Ovary (tissue), 9 donors: ENCODE data around the gene PDE1A. TPM values are rescaled to one million over a fixed set of nuclear protein-coding genes. Genes with fewer than 3 reads are reported as not detected.

Experiments used
- DNase-seq, 5 donors: peaks; one replicate each; pipeline ENCODE4 v3.0.0-alpha.2; 2019 to 2020
- H3K27ac ChIP-seq, 2 donors: fragments of 200-600 bp; one replicate each; pipeline versions ENCODE4 v1.5.1 to v1.8.0; 2019 to 2022
- H3K27me3 ChIP-seq: fragments of 200-600 bp; one replicate; pipeline ENCODE4 v1.8.0; 2022
- H3K36me3 ChIP-seq: fragments of 200-600 bp; sonication (generic); one replicate; pipeline ENCODE4 v1.5.1; 2019
- H3K4me1 ChIP-seq: one replicate; pipeline ENCODE4 v1.8.1; 2013; ENCODE audit warnings: mild to moderate bottlenecking, moderate library complexity; ENCODE audit not compliant: insufficient read depth
- H3K4me3 ChIP-seq: fragments of 200-600 bp; sonication (generic); one replicate; pipeline ENCODE4 v1.5.1; 2017
- H3K9me3 ChIP-seq, 2 donors: fragments of 200-600 bp in 1 of 2; sonication (generic) in 1 of 2; one replicate each; pipeline versions ENCODE4 v1.5.1 to v1.8.1; 2013 to 2019; ENCODE audit warnings: mild to moderate bottlenecking in 1 of 2, moderate library complexity in 1 of 2
- EP300 ChIP-seq: sonication (generic); formaldehyde crosslinking; IDR thresholded peaks from one replicate; pipeline ENCODE4 v1.6.1; 2017; ENCODE audit warnings: antibody characterized with exemption
- POLR2A ChIP-seq: fragments of 450-650 bp; IDR thresholded peaks from one replicate; pipeline ENCODE4 v1.6.1; 2017; ENCODE audit warnings: antibody characterized with exemption, mild to moderate bottlenecking, moderate library complexity
- WGBS, 3 donors: extraction: QIAGEN DNeasy Blood & Tissue Kit in 1 of 3; methylation state at CpG; one replicate each; pipeline versions ENCODE4 v1.1.5 to v1.1.7; 2013 to 2017; 5-methylcytosine and 5-hydroxymethylcytosine counted together
- intact Hi-C, 4 donors: fragments of 100-400 bp; cut with DNase I; formaldehyde crosslinking; loops; one replicate each; pipeline versions ENCODE4 v1.11.0 to v1.15.1; 2022 to 2023
- polyA plus RNA-seq, 2 donors: library from polyadenylated mRNA; stranded (reverse); fragments of 200-250 nt in 1 of 2; fragments of 350-450 nt in 1 of 2; fragmentation: Illumina TruSeq in 1 of 2; extraction: RNeasy Lipid Tissue Mini Kit (QIAGEN cat#74804) in 1 of 2; gene quantifications; one replicate each; pipeline ENCODE4 v1.2.3, GENCODE V29; 2013 to 2014
- total RNA-seq, 7 donors: library from RNA; depleted of rRNA in 2 of 7; stranded (reverse); fragments of >200 nt in 2 of 7; fragmentation: NEBNext Ultra II Directional in 3 of 7; extraction: Animal tissue kit (Norgen Biotek cat#: 25700) in 3 of 7; gene quantifications; one replicate each; pipeline versions ENCODE4 v1.1.0 to v1.2.4, GENCODE V29; 2016 to 2023
- TF ChIP-seq, protein P1 (sequence below), 3 donors: fragments of 450-650 bp in 2 of 3; fragments of 200-600 bp in 1 of 3; IDR thresholded peaks; one replicate each; pipeline versions ENCODE4 v1.5.1 to v1.8.0; 2016 to 2022; ENCODE audit warnings: antibody characterized with exemption in 3 of 3, mild to moderate bottlenecking in 1 of 3
- donor health status: DM: no; HTN: no; CAD: no; lungs with moderate emphysema.
- donor health status: DM: no; HTN: no; CAD: no.
- donor health status: Bipolar disorder and iron deficiency.
- donor health status: DM: yes; HTN: yes; CAD: no.
- donor health status: DM: no; HTN: no; CAD: no.
- donor health status: DM: yes; HTN: yes; CAD: no.

PDE1A gene
- total and polyA plus RNA-seq, 9 donors = 2.9 to 17.8 (median 8.4) TPM

DNA sequence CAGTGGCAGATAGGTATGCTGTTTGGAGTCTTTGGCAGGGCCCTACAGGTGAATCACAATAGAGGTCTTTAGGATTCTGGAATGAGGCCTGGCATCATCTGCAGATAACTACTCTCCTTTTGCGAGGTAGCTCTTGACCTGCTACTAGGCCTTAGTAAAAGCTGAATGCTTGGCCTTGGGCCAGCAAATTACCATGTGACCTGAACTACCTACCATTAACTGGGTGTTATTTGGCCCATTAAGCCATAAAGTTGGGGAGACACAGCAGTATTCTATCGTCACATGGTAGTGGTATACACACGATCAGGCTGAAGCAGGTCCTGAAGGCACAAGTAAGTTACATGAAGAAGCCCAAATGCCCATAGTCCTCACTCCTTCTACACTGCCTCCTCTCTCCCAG lies 263.0 kb downstream of the PDE1A start:
- no peak for DNase-seq
- Histone ChIP-seq H3K9me3 (no peaks in the 10 kb centered on the region), H3K36me3 (no peaks in the 10 kb centered on the region), H3K27ac (no peak overlapping the region), H3K4me3 (no peak overlapping the region), H3K27me3 (no peaks in the 10 kb centered on the region), H3K4me1 (no peaks in the 10 kb centered on the region)
- TF ChIP-seq EP300 = no peak
- TF ChIP-seq POLR2A = no peak
- TF ChIP-seq, protein P1, sequence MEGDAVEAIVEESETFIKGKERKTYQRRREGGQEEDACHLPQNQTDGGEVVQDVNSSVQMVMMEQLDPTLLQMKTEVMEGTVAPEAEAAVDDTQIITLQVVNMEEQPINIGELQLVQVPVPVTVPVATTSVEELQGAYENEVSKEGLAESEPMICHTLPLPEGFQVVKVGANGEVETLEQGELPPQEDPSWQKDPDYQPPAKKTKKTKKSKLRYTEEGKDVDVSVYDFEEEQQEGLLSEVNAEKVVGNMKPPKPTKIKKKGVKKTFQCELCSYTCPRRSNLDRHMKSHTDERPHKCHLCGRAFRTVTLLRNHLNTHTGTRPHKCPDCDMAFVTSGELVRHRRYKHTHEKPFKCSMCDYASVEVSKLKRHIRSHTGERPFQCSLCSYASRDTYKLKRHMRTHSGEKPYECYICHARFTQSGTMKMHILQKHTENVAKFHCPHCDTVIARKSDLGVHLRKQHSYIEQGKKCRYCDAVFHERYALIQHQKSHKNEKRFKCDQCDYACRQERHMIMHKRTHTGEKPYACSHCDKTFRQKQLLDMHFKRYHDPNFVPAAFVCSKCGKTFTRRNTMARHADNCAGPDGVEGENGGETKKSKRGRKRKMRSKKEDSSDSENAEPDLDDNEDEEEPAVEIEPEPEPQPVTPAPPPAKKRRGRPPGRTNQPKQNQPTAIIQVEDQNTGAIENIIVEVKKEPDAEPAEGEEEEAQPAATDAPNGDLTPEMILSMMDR (IDR thresholded peaks at IDR 0.05) = no peak
- 79 to 96% (median 88%) methylated on average over 3 of the region's 3 CpGs for WGBS, 3 donors
- intact Hi-C loops = no loop called here

GRCh38 chr2:182148344-182148743 lies 278.5 kb downstream of the PDE1A start:
- no peak for DNase-seq
- 53 to 74% (median 65%) methylated on average over 2 of the region's 2 CpGs for WGBS, 3 donors
- Histone ChIP-seq H3K9me3 (no peaks in the 10 kb centered on the region), H3K27ac (no peak overlapping the region), H3K4me1 (peaks cover 2% of the 10 kb centered on the region), H3K36me3 (no peaks in the 10 kb centered on the region), H3K4me3 (no peak overlapping the region), H3K27me3 (no peaks in the 10 kb centered on the region)
- intact Hi-C loops = no loop called here
- no peak for TF ChIP-seq EP300
- TF ChIP-seq, protein P1 (IDR thresholded peaks at IDR 0.05) = no peak
- TF ChIP-seq POLR2A = no peak

GRCh38 chr2:182144776-182145165 lies 282.1 kb downstream of the PDE1A start:
- TF ChIP-seq POLR2A = no peak
- TF ChIP-seq, protein P1 (IDR thresholded peaks at IDR 0.05) = no peak
- TF ChIP-seq EP300 = no peak
- Histone ChIP-seq H3K36me3 (no peaks in the 10 kb centered on the region), H3K4me1 (peaks cover 6% of the 10 kb centered on the region), H3K27ac (no peak overlapping the region), H3K9me3 (no peaks in the 10 kb centered on the region), H3K4me3 (no peak overlapping the region), H3K27me3 (no peaks in the 10 kb centered on the region)
- WGBS, 3 donors = 31 to 41% (median 35%) methylated on average over 1 of the region's 1 CpG
- no peak for DNase-seq
- intact Hi-C loops = no loop called here

- no peak for TF ChIP-seq POLR2A
- no peak for TF ChIP-seq EP300
- TF ChIP-seq, protein P1 (IDR thresholded peaks at IDR 0.05) = no peak
- H3K27ac ChIP-seq = no peak overlapping the region
- H3K4me1 ChIP-seq = peaks cover 6% of the 10 kb centered on the region
- 49 to 62% (median 59%) methylated on average over 7 of the region's 7 CpGs for WGBS, 3 donors
- H3K9me3 ChIP-seq = no peaks in the 10 kb centered on the region
- H3K27me3 ChIP-seq = no peaks in the 10 kb centered on the region
- DNase-seq = no peak
- intact Hi-C loops = no loop called here
- no peaks in the 10 kb centered on the region for H3K36me3 ChIP-seq
- H3K4me3 ChIP-seq = no peak overlapping the region
Observed at GRCh38 chr2:182144041-182144775, 282.6 kb downstream of the PDE1A start.
